Body of pancreas (tissue), 4 donors: ENCODE results near the gene ERBB4.

Experiments used
- CTCF ChIP-seq, 7 experiments: fragments of 450-650 bp in 4 of 7; fragments of 200-600 bp in 3 of 7; sonication (generic) in 3 of 7; IDR thresholded peaks; one replicate each; pipeline ENCODE4 v1.5.1; 2016 to 2019; ENCODE audit warnings: antibody characterized with exemption in 7 of 7
- POLR2A ChIP-seq, 3 donors: fragments of 450-650 bp; IDR thresholded peaks; one replicate each; pipeline ENCODE4 v1.6.1; 2016; ENCODE audit warnings: antibody characterized with exemption in 3 of 3, mild to moderate bottlenecking in 2 of 3

- TF ChIP-seq POLR2A (IDR thresholded peaks at IDR 0.05) (no peak), CTCF (IDR thresholded peaks at IDR 0.05) (no peak)
These were observed 1103.3 kb downstream of the ERBB4 start for GRCh38 chr2:211435331-211435730.
